H9 (cell line): ENCODE results near the gene JPT2. TPM values are rescaled to one million over a fixed set of nuclear protein-coding genes. Genes with fewer than 3 reads are reported as not detected.

ENCODE experiments used
- DNase-seq: peaks from one replicate; pipeline ENCODE4 v3.0.0-alpha.2; 2017
- H2AFZ ChIP-seq: one replicate; pipeline ENCODE4 v1.6.1; 2013; ENCODE audit warnings: mild to moderate bottlenecking, low read length, control low read depth, moderate library complexity
- H2AK5ac ChIP-seq: 2 replicates; pipeline ENCODE4 v1.6.1; 2013; ENCODE audit warnings: low read length, control low read depth, mixed read lengths; ENCODE audit not compliant: insufficient read length
- H2BK120ac ChIP-seq: one replicate; pipeline ENCODE4 v1.6.1; 2013; ENCODE audit warnings: low read depth, mild to moderate bottlenecking, low read length, control low read depth, inconsistent platforms; ENCODE audit not compliant: poor library complexity, severe bottlenecking
- H2BK12ac ChIP-seq: 2 replicates; pipeline ENCODE4 v1.6.1; 2013; ENCODE audit warnings: low read length, control low read depth, mixed read lengths, low read depth; ENCODE audit not compliant: insufficient read length
- H2BK15ac ChIP-seq: 2 replicates; pipeline ENCODE4 v1.6.1; 2013; ENCODE audit warnings: low read depth, low read length, control low read depth
- H2BK20ac ChIP-seq: one replicate; pipeline ENCODE4 v1.6.1; 2013; ENCODE audit warnings: low read depth, mild to moderate bottlenecking, low read length, control low read depth, inconsistent platforms; ENCODE audit not compliant: poor library complexity, severe bottlenecking
- H2BK5ac ChIP-seq: 2 replicates; pipeline ENCODE4 v1.6.1; 2013; ENCODE audit warnings: low read length, control low read depth, mixed read lengths; ENCODE audit not compliant: insufficient read length
- H3K14ac ChIP-seq: 2 replicates; pipeline ENCODE4 v1.6.1; 2013; ENCODE audit warnings: low read length, control low read depth; ENCODE audit not compliant: insufficient read depth
- H3K18ac ChIP-seq: 2 replicates; pipeline ENCODE4 v1.6.1; 2013; ENCODE audit warnings: low read depth, mild to moderate bottlenecking, mixed read lengths, low read length, control low read depth; ENCODE audit not compliant: insufficient read length
- H3K23ac ChIP-seq: 2 replicates; pipeline ENCODE4 v1.6.1; 2013; ENCODE audit warnings: low read length, control low read depth, mixed read lengths, low read depth; ENCODE audit not compliant: insufficient read length
- H3K23me2 ChIP-seq: 2 replicates; pipeline ENCODE4 v1.6.1; 2013; ENCODE audit warnings: low read depth, mild to moderate bottlenecking, mixed read lengths, low read length, control low read depth; ENCODE audit not compliant: insufficient read length, poor library complexity, severe bottlenecking
- H3K27ac ChIP-seq: 2 replicates; pipeline ENCODE4 v1.5.1; 2013; ENCODE audit warnings: low read length, control low read depth, mixed read lengths, low read depth; ENCODE audit not compliant: insufficient read length
- H3K27me3 ChIP-seq: 2 replicates; pipeline ENCODE4 v1.6.1; 2013; ENCODE audit warnings: low read length, control low read depth, inconsistent platforms; ENCODE audit not compliant: insufficient read depth
- H3K4ac ChIP-seq: 2 replicates; pipeline ENCODE4 v1.6.1; 2013; ENCODE audit warnings: low read depth, mild to moderate bottlenecking, control low read depth, inconsistent platforms, low read length, moderate library complexity
- H3K4me1 ChIP-seq: 2 replicates; pipeline ENCODE4 v1.6.1; 2013; ENCODE audit warnings: low read length, control low read depth, inconsistent platforms; ENCODE audit not compliant: insufficient read depth
- H3K4me2 ChIP-seq: 2 replicates; pipeline ENCODE4 v1.6.1; 2013; ENCODE audit warnings: low read length, control low read depth, mixed read lengths; ENCODE audit not compliant: insufficient read length, insufficient read depth
- H3K56ac ChIP-seq: 2 replicates; pipeline ENCODE4 v1.6.1; 2013; ENCODE audit warnings: low read depth, mild to moderate bottlenecking, mixed read lengths, low read length, control low read depth; ENCODE audit not compliant: insufficient read length
- H3K79me1 ChIP-seq: 2 replicates; pipeline ENCODE4 v1.6.1; 2013; ENCODE audit warnings: low read depth, mild to moderate bottlenecking, moderate library complexity, low read length, control low read depth, inconsistent platforms; ENCODE audit not compliant: insufficient read depth, poor library complexity, severe bottlenecking
- H3K79me2 ChIP-seq: 2 replicates; pipeline ENCODE4 v1.6.1; 2013; ENCODE audit warnings: low read length, control low read depth, inconsistent platforms; ENCODE audit not compliant: insufficient read depth
- H3K9ac ChIP-seq: 2 replicates; pipeline ENCODE4 v1.6.1; 2013; ENCODE audit warnings: low read length, control low read depth, mixed read lengths; ENCODE audit not compliant: insufficient read length; ENCODE audit errors: extremely low read depth
- H3K9me3 ChIP-seq: one replicate; pipeline ENCODE4 v1.6.1; 2013; ENCODE audit warnings: low read depth, low read length, inconsistent platforms; ENCODE audit not compliant: control insufficient read depth
- H3T11ph ChIP-seq: one replicate; pipeline ENCODE4 v1.6.1; 2013; ENCODE audit warnings: mild to moderate bottlenecking, low read length, control low read depth, inconsistent platforms
- H4K20me1 ChIP-seq: one replicate; pipeline ENCODE4 v1.6.1; 2013; ENCODE audit not compliant: control insufficient read depth, insufficient read length, insufficient read depth
- H4K5ac ChIP-seq: 2 replicates; pipeline ENCODE4 v1.6.1; 2013; ENCODE audit warnings: low read depth, mild to moderate bottlenecking, mixed read lengths, low read length, control low read depth; ENCODE audit not compliant: insufficient read length
- H4K8ac ChIP-seq: replicated peaks from 2 replicates; pipeline ENCODE4 v1.6.1; 2013; ENCODE audit warnings: low read length, control low read depth, mixed read lengths, low read depth; ENCODE audit not compliant: insufficient read length
- H4K91ac ChIP-seq: 2 replicates; pipeline ENCODE4 v1.6.1; 2013; ENCODE audit warnings: low read depth, mild to moderate bottlenecking, moderate library complexity, mixed read lengths, low read length, control low read depth; ENCODE audit not compliant: insufficient read length
- H3K27ac Mint-ChIP-seq, 3 experiments: 2 replicates in 2 of 3; 3 replicates in 1 of 3; pipeline ENCODE4 v1.8.0; 2020 to 2021; ENCODE audit warnings: mixed read lengths in 3 of 3, mild to moderate bottlenecking in 1 of 3, moderate library complexity in 1 of 3
- H3K27me3 Mint-ChIP-seq: 2 replicates; pipeline ENCODE4 v1.8.0; 2021; ENCODE audit warnings: low read depth, mild to moderate bottlenecking, moderate library complexity, mixed read lengths
- H3K36me3 Mint-ChIP-seq, 3 experiments: 2 replicates in 2 of 3; 3 replicates in 1 of 3; pipeline ENCODE4 v1.8.0; 2020 to 2021; ENCODE audit warnings: low read depth in 3 of 3, mixed read lengths in 3 of 3; ENCODE audit not compliant: insufficient read depth in 1 of 3
- H3K4me1 Mint-ChIP-seq, 2 experiments: 2 replicates each; pipeline ENCODE4 v1.8.0; 2020; ENCODE audit warnings: mixed read lengths in 2 of 2
- H3K4me3 Mint-ChIP-seq, 2 experiments: 2 replicates in 1 of 2; 3 replicates in 1 of 2; pipeline ENCODE4 v1.8.0; 2020 to 2021; ENCODE audit warnings: mild to moderate bottlenecking in 2 of 2, mixed read lengths in 2 of 2, moderate library complexity in 1 of 2
- H3K9me3 Mint-ChIP-seq, 2 experiments: 2 replicates in 1 of 2; 3 replicates in 1 of 2; pipeline ENCODE4 v1.8.0; 2020; ENCODE audit warnings: mild to moderate bottlenecking in 2 of 2, mixed read lengths in 2 of 2, moderate library complexity in 1 of 2
- CTCF ChIP-seq: fragments of 200-600 bp; sonication (generic); conservative IDR thresholded peaks from 3 replicates; pipeline ENCODE4 v1.8.0; 2021; ENCODE audit warnings: antibody characterized with exemption, mild to moderate bottlenecking
- WGBS: extraction: QIAGEN DNeasy Blood & Tissue Kit; methylation state at CpG from one replicate; pipeline ENCODE4 v1.1.7; 2013; ENCODE audit warnings: missing lambda C conversion rate, low lambda C conversion rate, mixed read lengths; ENCODE audit not compliant: insufficient read length; ENCODE audit errors: extremely low coverage; 5-methylcytosine and 5-hydroxymethylcytosine counted together
- long read RNA-seq: library from polyadenylated mRNA; unstranded; transcript quantifications from one replicate; pipeline ENCODE4 v2.0.0, GENCODE V29; 2020
- total RNA-seq: library from RNA; stranded (reverse); gene quantifications from 2 replicates; pipeline ENCODE4 v1.2.1, GENCODE V29; 2021

The JPT2 gene
- total RNA-seq, result 200 and 206 TPM in 2 replicates
- long read RNA-seq, transcript JPT2-209 (6 exons, 593 nt), result minor isoform, 6 of 216 reads
- long read RNA-seq, transcript JPT2-201 (5 exons, 3,718 nt), result major isoform, 131 of 216 reads
- long read RNA-seq, transcript JPT2-206 (6 exons, 3,185 nt), result minor isoform, 5 of 216 reads
- long read RNA-seq, transcript JPT2-204 (4 exons, 1,065 nt), result minor isoform, 6 of 216 reads
- long read RNA-seq, partial matches to known transcripts, result 5 of 216 reads
- long read RNA-seq, other reads (novel, unspliced or antisense), result 53 of 216 reads

- no CpG with 5 or more reads among the region's 79 CpGs for WGBS
- Histone ChIP-seq H3K18ac (peak within 1 kb of the TSS; percentile 82), H4K5ac (peak within 1 kb of the TSS; percentile 24), H2BK12ac (no peak within 1 kb of the TSS), H3K79me2 (peaks cover 41% of the 10 kb centered on the region), H3K23ac (no peak within 1 kb of the TSS), H2BK15ac (no peak within 1 kb of the TSS), H2AK5ac (no peak within 1 kb of the TSS), H3K4ac (0 out of 2 replicates have a peak within 1 kb of the TSS, but pooled peaks have one; percentile 53), H2BK5ac (no peak within 1 kb of the TSS), H3K9me3 (no peaks in the 10 kb centered on the region), H3K27ac (no peak within 1 kb of the TSS), H3K79me1 (no peaks in the 10 kb centered on the region), H4K8ac (no peak within 1 kb of the TSS), H3K23me2 (peaks cover 6% of the 10 kb centered on the region), H4K20me1 (peaks cover 4% of the 10 kb centered on the region), H3T11ph (no peak within 1 kb of the TSS), H3K27me3 (no peaks in the 10 kb centered on the region), H3K4me1 (no peaks in the 10 kb centered on the region), H2AFZ (no peak within 1 kb of the TSS), H2BK20ac (no peak within 1 kb of the TSS), H4K91ac (no peak within 1 kb of the TSS), H3K4me2 (peak within 1 kb of the TSS; percentile 98), H3K14ac (peak within 1 kb of the TSS; percentile 66), H3K56ac (no peak within 1 kb of the TSS), H2BK120ac (no peak within 1 kb of the TSS), H3K9ac (peak within 1 kb of the TSS; percentile 83)
- peaks cover 9 to 59% (median 46%) of the 10 kb centered on the region in 3 experiments; a peak in 6 of 7 replicates for H3K36me3 Mint-ChIP-seq
- peak; percentile 97 for DNase-seq
- no peaks in the 10 kb centered on the region; the same call in 1 of the 2 replicates for H3K27me3 Mint-ChIP-seq
- H3K4me3 Mint-ChIP-seq, result peak within 1 kb of the TSS; percentile 98 to 99
- H3K27ac Mint-ChIP-seq, result peak within 1 kb of the TSS; percentile 80 to 98 (median 95); a peak in 6 of 7 replicates
- H3K9me3 Mint-ChIP-seq, result no peaks in the 10 kb centered on the region
- peaks cover 29 to 31% of the 10 kb centered on the region in 2 experiments for H3K4me1 Mint-ChIP-seq
- no peak for TF ChIP-seq CTCF
Measured at GRCh38 chr16:1677942-1678499, at the start of gene JPT2. Gene JPT2, plus strand, starts transcription at chr16:1678279. Its CDS starts 34 bp downstream, at chr16:1678313.
